CD8-positive, alpha-beta memory T cell (primary cell): ENCODE results near the gene TMC6. TPM values are rescaled to one million over a fixed set of nuclear protein-coding genes. Genes with fewer than 3 reads are reported as not detected.

ENCODE experiments used
- CTCF ChIA-PET: fragments of 350-600 bp; sonication (Branson Sonifier 250); formaldehyde crosslinking; loops from one replicate; lab custom pipeline; 2021; ENCODE audit warnings: antibody characterized with exemption; lab: Charles Lee
- POLR2A ChIA-PET: fragments of 350-600 bp; sonication (Branson Sonifier 250); formaldehyde crosslinking; loops from one replicate; lab custom pipeline; 2021; ENCODE audit warnings: antibody characterized with exemption; lab: Charles Lee
- DNase-seq, 5 donors: peaks; one replicate each; pipeline versions ENCODE4 v3.0.0 to v3.0.0-alpha.2; 2020 to 2022; ENCODE audit warnings: mixed read lengths in 1 of 5
- H3K27ac ChIP-seq: one replicate; pipeline ENCODE4 v1.7.0; 2013; ENCODE audit warnings: low read depth, mild to moderate bottlenecking, low read length, moderate library complexity
- H3K27me3 ChIP-seq: 2 replicates; pipeline ENCODE4 v1.7.0; 2013; ENCODE audit warnings: low read length, mild to moderate bottlenecking; ENCODE audit not compliant: insufficient read depth, poor library complexity, severe bottlenecking
- H3K36me3 ChIP-seq: 2 replicates; pipeline ENCODE4 v1.7.0; 2013; ENCODE audit warnings: mild to moderate bottlenecking, low read length, moderate library complexity; ENCODE audit not compliant: insufficient read depth
- H3K4me1 ChIP-seq: 2 replicates; pipeline ENCODE4 v1.7.0; 2013; ENCODE audit warnings: mild to moderate bottlenecking, low read length, moderate library complexity; ENCODE audit not compliant: insufficient read depth
- H3K4me3 ChIP-seq: 2 replicates; pipeline ENCODE4 v1.7.0; 2013; ENCODE audit warnings: mild to moderate bottlenecking, low read length
- H3K9me3 ChIP-seq: 2 replicates; pipeline ENCODE4 v1.7.0; 2013; ENCODE audit warnings: mild to moderate bottlenecking, low read length
- H3K27ac Mint-ChIP-seq, 8 donors: one replicate each; pipeline ENCODE4 v1.8.0; 2020 to 2021; ENCODE audit warnings: mixed read lengths in 8 of 8, mild to moderate bottlenecking in 6 of 8, inconsistent platforms in 3 of 8, moderate library complexity in 3 of 8
- H3K27me3 Mint-ChIP-seq, 2 donors: one replicate each; pipeline ENCODE4 v1.8.0; 2020 to 2021; ENCODE audit warnings: mixed read lengths in 2 of 2, mild to moderate bottlenecking in 1 of 2, moderate library complexity in 1 of 2
- H3K36me3 Mint-ChIP-seq, 3 donors: one replicate each; pipeline ENCODE4 v1.8.0; 2020 to 2021; ENCODE audit warnings: mixed read lengths in 3 of 3, inconsistent platforms in 1 of 3, mild to moderate bottlenecking in 1 of 3
- H3K4me1 Mint-ChIP-seq, 3 donors: one replicate each; pipeline ENCODE4 v1.8.0; 2020 to 2021; ENCODE audit warnings: mixed read lengths in 3 of 3, inconsistent platforms in 1 of 3, mild to moderate bottlenecking in 1 of 3
- H3K4me3 Mint-ChIP-seq, 7 donors: one replicate each; pipeline ENCODE4 v1.8.0; 2020 to 2021; ENCODE audit warnings: mixed read lengths in 7 of 7, mild to moderate bottlenecking in 6 of 7, moderate library complexity in 4 of 7, inconsistent platforms in 2 of 7
- H3K9me3 Mint-ChIP-seq, 5 donors: one replicate each; pipeline ENCODE4 v1.8.0; 2020 to 2022; ENCODE audit warnings: mixed read lengths in 5 of 5, mild to moderate bottlenecking in 3 of 5, moderate library complexity in 2 of 5, inconsistent platforms in 1 of 5
- polyA plus RNA-seq: library from polyadenylated mRNA; unstranded; fragments of 300-500 nt; fragmentation: Illumina TruSeq; gene quantifications from one replicate; pipeline ENCODE4 v1.2.3, GENCODE V29; 2021
- total RNA-seq, 2 experiments: library from RNA; stranded (reverse); gene quantifications; one replicate each; pipeline ENCODE4 v1.2.3, GENCODE V29; 2021

TMC6 gene
- total RNA-seq (100 to 1,000 TPM; 150 TPM), polyA plus RNA-seq (296 TPM)

- peak within 1 kb of the TSS; percentile 96 for H3K4me3 ChIP-seq
- Mint-ChIP-seq H3K4me3 (peak within 1 kb of the TSS; percentile 93 to 100 (median 99)), H3K27ac (peak within 1 kb of the TSS; percentile 96 to 99 (median 98)), H3K9me3 (peaks cover 0 to 2% (median 0%) of the 10 kb centered on the region in 5 donors), H3K4me1 (peaks cover 42 to 72% (median 43%) of the 10 kb centered on the region in 3 donors), H3K27me3 (peaks cover 0 to 3% of the 10 kb centered on the region in 2 donors), H3K36me3 (peaks cover 1 to 61% (median 3%) of the 10 kb centered on the region in 3 donors)
- H3K9me3 ChIP-seq = no peaks in the 10 kb centered on the region
- peak within 1 kb of the TSS; percentile 87 for H3K27ac ChIP-seq
- peak; percentile 67 to 87 (median 80) for DNase-seq
- no peaks in the 10 kb centered on the region for H3K27me3 ChIP-seq
- peaks cover 41% of the 10 kb centered on the region for H3K36me3 ChIP-seq
- peaks cover 64% of the 10 kb centered on the region for H3K4me1 ChIP-seq
- ChIA-PET CTCF (interaction anchor here (1.0 to 5.7 kb wide), 10 partner anchors 8 to 70 kb away, joined by 3 to 75 read pairs (median 7); no protein-coding TSS in a partner anchor), POLR2A (interaction anchor here (0.5 to 17.3 kb wide), 7 partner anchors 4 to 725 kb away, joined by 4 to 333 read pairs (median 13); partner anchors contain the start of genes TMC6 and TMC8)
These were observed at the start of gene TMC6 for GRCh38 chr17:78128551-78129350. Gene TMC6, minus strand, starts transcription at chr17:78128755. Its CDS starts 1,923 bp downstream, at chr17:78126832.

- H3K4me1 Mint-ChIP-seq = peaks cover 29 to 56% (median 42%) of the 10 kb centered on the region in 3 donors
- H3K4me3 Mint-ChIP-seq = peak overlapping the region in 1 of 7 donors; percentile 9
- H3K4me1 ChIP-seq = peaks cover 37% of the 10 kb centered on the region
- ChIA-PET CTCF (interaction anchor here (0.6 to 2.5 kb wide), 34 partner anchors 10 to 634 kb away, joined by 3 to 31 read pairs (median 4); partner anchors contain the start of genes AFMID, TK1, TMC6 and TMC8), POLR2A (interaction anchor here (0.6 to 1.6 kb wide), 7 partner anchors 33 to 91 kb away, joined by 3 to 7 read pairs (median 5); no protein-coding TSS in a partner anchor)
- H3K27ac Mint-ChIP-seq = no peak overlapping the region
- H3K27ac ChIP-seq = no peak overlapping the region
- H3K9me3 Mint-ChIP-seq = no peaks in the 10 kb centered on the region
- H3K9me3 ChIP-seq = no peaks in the 10 kb centered on the region
- no peak overlapping the region for H3K4me3 ChIP-seq
- peak; percentile 60 to 84 (median 64) for DNase-seq
- peaks cover 0 to 25% (median 0%) of the 10 kb centered on the region in 3 donors for H3K36me3 Mint-ChIP-seq
- H3K27me3 Mint-ChIP-seq = no peaks in the 10 kb centered on the region
- H3K27me3 ChIP-seq = no peaks in the 10 kb centered on the region
- H3K36me3 ChIP-seq = no peaks in the 10 kb centered on the region
These were observed 48.0 kb upstream of the TMC6 start for GRCh38 chr17:78176548-78177025.

- H3K27ac Mint-ChIP-seq = no peak overlapping the region
- no peaks in the 10 kb centered on the region for H3K9me3 Mint-ChIP-seq
- H3K27me3 Mint-ChIP-seq = no peaks in the 10 kb centered on the region
- DNase-seq = no peak
- H3K4me1 Mint-ChIP-seq = peaks cover 31 to 62% (median 45%) of the 10 kb centered on the region in 3 donors
- peaks cover 0 to 32% (median 0%) of the 10 kb centered on the region in 3 donors for H3K36me3 Mint-ChIP-seq
- H3K9me3 ChIP-seq = no peaks in the 10 kb centered on the region
- H3K4me1 ChIP-seq = peaks cover 37% of the 10 kb centered on the region
- no peaks in the 10 kb centered on the region for H3K36me3 ChIP-seq
- ChIA-PET CTCF (interaction anchor here (1.0 to 2.5 kb wide), 15 partner anchors 9 to 100 kb away, joined by 3 to 31 read pairs (median 11); partner anchors contain the start of genes AFMID, TK1 and TMC6), POLR2A (interaction anchor here (0.5 to 1.6 kb wide), 2 partner anchors 23 to 50 kb away, joined by 5 to 7 read pairs; no protein-coding TSS in a partner anchor)
- no peak overlapping the region for H3K4me3 Mint-ChIP-seq
- no peaks in the 10 kb centered on the region for H3K27me3 ChIP-seq
- H3K27ac ChIP-seq = no peak overlapping the region
- H3K4me3 ChIP-seq = no peak overlapping the region
These were observed 47.1 kb upstream of the TMC6 start for GRCh38 chr17:78175643-78175981.

GRCh38 chr17:78174870-78175642, 46.5 kb upstream of the TMC6 start:
- no peaks in the 10 kb centered on the region for H3K27me3 ChIP-seq
- H3K4me3 Mint-ChIP-seq = no peak overlapping the region
- H3K36me3 Mint-ChIP-seq = peaks cover 0 to 34% (median 0%) of the 10 kb centered on the region in 3 donors
- H3K27me3 Mint-ChIP-seq = no peaks in the 10 kb centered on the region
- no peaks in the 10 kb centered on the region for H3K36me3 ChIP-seq
- H3K4me1 Mint-ChIP-seq = peaks cover 29 to 62% (median 41%) of the 10 kb centered on the region in 3 donors
- H3K9me3 Mint-ChIP-seq = no peaks in the 10 kb centered on the region
- no peaks in the 10 kb centered on the region for H3K9me3 ChIP-seq
- H3K4me3 ChIP-seq = no peak overlapping the region
- CTCF ChIA-PET = interaction anchor here (1.0 to 2.5 kb wide), 12 partner anchors 8 to 90 kb away, joined by 3 to 31 read pairs (median 11); partner anchors contain the start of gene TMC6
- H3K4me1 ChIP-seq = peaks cover 38% of the 10 kb centered on the region
- no peak overlapping the region for H3K27ac ChIP-seq
- no peak for DNase-seq
- peak overlapping the region in 2 of 8 donors; percentile 38 to 84 for H3K27ac Mint-ChIP-seq
- POLR2A ChIA-PET = interaction anchor here (0.5 kb wide), 1 partner anchor 22 kb away, joined by 5 read pairs; no protein-coding TSS in a partner anchor

- no peaks in the 10 kb centered on the region for H3K36me3 ChIP-seq
- H3K4me1 ChIP-seq = peaks cover 44% of the 10 kb centered on the region
- H3K4me1 Mint-ChIP-seq = peaks cover 32 to 67% (median 44%) of the 10 kb centered on the region in 3 donors
- no peak overlapping the region for H3K27ac ChIP-seq
- H3K9me3 ChIP-seq = no peaks in the 10 kb centered on the region
- peaks cover 0 to 34% (median 0%) of the 10 kb centered on the region in 3 donors for H3K36me3 Mint-ChIP-seq
- no peak overlapping the region for H3K4me3 ChIP-seq
- H3K27me3 ChIP-seq = no peaks in the 10 kb centered on the region
- no peak for DNase-seq
- no peaks in the 10 kb centered on the region for H3K27me3 Mint-ChIP-seq
- no peak overlapping the region for H3K4me3 Mint-ChIP-seq
- peak overlapping the region in 3 of 8 donors; percentile 38 to 89 (median 76) for H3K27ac Mint-ChIP-seq
- no peaks in the 10 kb centered on the region for H3K9me3 Mint-ChIP-seq
- ChIA-PET POLR2A (no interaction called here), CTCF (interaction anchor here (1.0 to 2.5 kb wide), 4 partner anchors 12 to 77 kb away, joined by 3 to 13 read pairs (median 4); no protein-coding TSS in a partner anchor)
These were observed 45.9 kb upstream of the TMC6 start for GRCh38 chr17:78174346-78174869.

- Mint-ChIP-seq H3K9me3 (no peaks in the 10 kb centered on the region), H3K27ac (peak overlapping the region; percentile 40 to 89 (median 82)), H3K4me1 (peaks cover 33 to 69% (median 44%) of the 10 kb centered on the region in 3 donors), H3K36me3 (peaks cover 0 to 34% (median 0%) of the 10 kb centered on the region in 3 donors), H3K27me3 (no peaks in the 10 kb centered on the region), H3K4me3 (peak overlapping the region in 3 of 7 donors; percentile 50 to 55 (median 55))
- peak in 2 of 5 donors; percentile 28 to 29 for DNase-seq
- H3K27me3 ChIP-seq = no peaks in the 10 kb centered on the region
- H3K4me1 ChIP-seq = peaks cover 47% of the 10 kb centered on the region
- no peaks in the 10 kb centered on the region for H3K9me3 ChIP-seq
- no peak overlapping the region for H3K4me3 ChIP-seq
- H3K36me3 ChIP-seq = no peaks in the 10 kb centered on the region
- H3K27ac ChIP-seq = no peak overlapping the region
- ChIA-PET POLR2A (interaction anchor here (1.0 kb wide), 1 partner anchor 35 kb away, joined by 3 read pairs; no protein-coding TSS in a partner anchor), CTCF (interaction anchor here (0.6 to 1.7 kb wide), 4 partner anchors 39 to 88 kb away, joined by 3 to 4 read pairs (median 3); no protein-coding TSS in a partner anchor)
These were observed 44.7 kb upstream of the TMC6 start for GRCh38 chr17:78173097-78173715.
